ENCODE results near the gene SIPA1L3. TPM values are rescaled to one million over a fixed set of nuclear protein-coding genes. Genes with fewer than 3 reads are reported as not detected.

SIPA1L3 gene
- total and polyA plus RNA-seq, 2 experiments from 2014 or later = 15.7 to 54.1 TPM

DNA sequence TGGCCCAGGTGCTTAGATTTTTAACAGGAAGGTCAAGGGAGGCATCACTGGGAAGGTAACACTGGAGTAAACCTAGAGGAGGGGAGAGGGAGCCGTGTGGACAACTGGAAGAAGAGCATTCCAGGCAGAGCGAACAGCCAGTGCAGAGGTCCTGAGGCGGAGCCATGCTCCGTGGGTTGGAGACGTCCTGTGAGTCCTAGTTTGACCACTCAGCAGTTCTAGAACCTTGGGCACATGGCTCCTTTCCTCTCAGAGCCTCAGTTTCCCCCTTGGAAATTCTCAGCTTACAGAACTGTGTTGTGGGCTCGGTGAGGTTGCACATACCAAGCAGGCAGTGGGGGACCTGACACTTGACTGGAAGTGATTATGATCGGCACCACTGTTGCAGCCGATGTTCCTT, 186.1 kb downstream of the SIPA1L3 start:
- H3K4me3 ChIP-seq = no peak overlapping the region
- H3K27ac Mint-ChIP-seq = no peak overlapping the region
- H3K36me3 ChIP-seq (ENCODE audit: insufficient read depth) = peaks cover 4% of the 10 kb centered on the region; the same call in 1 of the 2 replicates
- peaks cover 12% of the 10 kb centered on the region for H3K36me3 Mint-ChIP-seq (ENCODE audit: low read depth)
- H4K20me1 ChIP-seq (replicated peaks; ENCODE audit: insufficient read depth) = no peaks in the 10 kb centered on the region; the same call in none of the 2 replicates
- ATAC-seq = no peak
- no peak overlapping the region for H3K4me2 ChIP-seq
- peaks cover 5% of the 10 kb centered on the region; the same call in 2 of the 3 replicates for H3K4me1 Mint-ChIP-seq
- H3K9me3 Mint-ChIP-seq = no peaks in the 10 kb centered on the region; the same call in 2 of the 3 replicates
- TF ChIP-seq, protein P1, sequence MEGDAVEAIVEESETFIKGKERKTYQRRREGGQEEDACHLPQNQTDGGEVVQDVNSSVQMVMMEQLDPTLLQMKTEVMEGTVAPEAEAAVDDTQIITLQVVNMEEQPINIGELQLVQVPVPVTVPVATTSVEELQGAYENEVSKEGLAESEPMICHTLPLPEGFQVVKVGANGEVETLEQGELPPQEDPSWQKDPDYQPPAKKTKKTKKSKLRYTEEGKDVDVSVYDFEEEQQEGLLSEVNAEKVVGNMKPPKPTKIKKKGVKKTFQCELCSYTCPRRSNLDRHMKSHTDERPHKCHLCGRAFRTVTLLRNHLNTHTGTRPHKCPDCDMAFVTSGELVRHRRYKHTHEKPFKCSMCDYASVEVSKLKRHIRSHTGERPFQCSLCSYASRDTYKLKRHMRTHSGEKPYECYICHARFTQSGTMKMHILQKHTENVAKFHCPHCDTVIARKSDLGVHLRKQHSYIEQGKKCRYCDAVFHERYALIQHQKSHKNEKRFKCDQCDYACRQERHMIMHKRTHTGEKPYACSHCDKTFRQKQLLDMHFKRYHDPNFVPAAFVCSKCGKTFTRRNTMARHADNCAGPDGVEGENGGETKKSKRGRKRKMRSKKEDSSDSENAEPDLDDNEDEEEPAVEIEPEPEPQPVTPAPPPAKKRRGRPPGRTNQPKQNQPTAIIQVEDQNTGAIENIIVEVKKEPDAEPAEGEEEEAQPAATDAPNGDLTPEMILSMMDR (conservative IDR thresholded peaks at IDR 0.05; ENCODE audit: low read depth in 2 of 2) = no peak
- TF ChIP-seq EZH2 (IDR thresholded peaks at IDR 0.05; ENCODE audit: low read depth, unreplicated experiment) = no peak
- no peak for TF ChIP-seq STAT1 (IDR thresholded peaks at IDR 0.05; ENCODE audit: unreplicated experiment)
- no peaks in the 10 kb centered on the region for H3K27me3 ChIP-seq (ENCODE audit: insufficient read depth)
- DNase-seq (ENCODE audit: low spot score) = no peak
- H3K4me1 ChIP-seq (ENCODE audit: insufficient read depth) = 0 out of 2 replicates have a peak, but pooled peaks cover 5% of the 10 kb centered on the region
- H3K9me2 ChIP-seq (ENCODE audit: insufficient read depth) = no peaks in the 10 kb centered on the region
- H3K79me2 ChIP-seq (replicated peaks; ENCODE audit: insufficient read depth) = no peaks in the 10 kb centered on the region
- H3K27me3 Mint-ChIP-seq (ENCODE audit: insufficient read depth, low read depth, poor library complexity) = peaks cover 5% of the 10 kb centered on the region
- H2AFZ ChIP-seq = no peak overlapping the region
- no peak overlapping the region for H3K4me3 Mint-ChIP-seq
- 0 out of 2 replicates have a peak, but pooled peaks cover 6% of the 10 kb centered on the region for H3F3A ChIP-seq (replicated peaks; ENCODE audit: low read depth)
- H3K27ac ChIP-seq (ENCODE audit: low read depth) = no peak overlapping the region

DNA sequence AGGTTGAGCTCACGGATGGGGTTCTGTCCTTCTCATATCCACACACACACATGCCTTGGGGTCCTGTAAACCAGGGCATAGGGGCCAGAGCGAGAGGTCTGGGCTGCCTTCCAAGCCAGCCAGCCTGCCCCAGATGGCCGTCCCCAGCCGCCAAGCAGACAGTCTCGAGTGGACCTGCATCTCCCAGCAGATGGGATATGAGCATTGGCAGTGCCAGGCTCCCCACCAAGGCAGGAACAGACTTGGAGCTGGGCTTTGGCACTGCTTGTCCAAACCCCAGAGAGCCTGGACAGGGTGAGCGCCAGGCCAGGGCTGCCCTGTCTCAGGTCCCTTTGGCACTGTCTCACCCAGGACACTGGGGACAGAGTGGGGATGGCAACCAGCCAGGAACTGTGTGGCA, 186.6 kb downstream of the SIPA1L3 start:
- no peaks in the 10 kb centered on the region; the same call in 2 of the 3 replicates for H3K9me3 Mint-ChIP-seq

More for the DNA sequence above, 186.6 kb downstream of the SIPA1L3 start:
- Mint-ChIP-seq H3K27ac (no peak overlapping the region), H3K4me3 (no peak overlapping the region), H3K36me3 (ENCODE audit: low read depth) (peaks cover 12% of the 10 kb centered on the region), H3K27me3 (ENCODE audit: insufficient read depth, low read depth, poor library complexity) (peaks cover 5% of the 10 kb centered on the region), H3K4me1 (peaks cover 5% of the 10 kb centered on the region; the same call in 2 of the 3 replicates)
- Histone ChIP-seq H3K4me2 (no peak overlapping the region), H2AFZ (no peak overlapping the region), H3K27me3 (ENCODE audit: insufficient read depth) (no peaks in the 10 kb centered on the region), H3K36me3 (ENCODE audit: insufficient read depth) (peaks cover 4% of the 10 kb centered on the region; the same call in 1 of the 2 replicates), H3K27ac (ENCODE audit: low read depth) (no peak overlapping the region), H4K20me1 (replicated peaks; ENCODE audit: insufficient read depth) (no peaks in the 10 kb centered on the region; the same call in none of the 2 replicates), H3K9me2 (ENCODE audit: insufficient read depth) (no peaks in the 10 kb centered on the region), H3K79me2 (replicated peaks; ENCODE audit: insufficient read depth) (no peaks in the 10 kb centered on the region), H3F3A (replicated peaks; ENCODE audit: low read depth) (0 out of 2 replicates have a peak, but pooled peaks cover 6% of the 10 kb centered on the region), H3K4me1 (ENCODE audit: insufficient read depth) (0 out of 2 replicates have a peak, but pooled peaks cover 5% of the 10 kb centered on the region), H3K4me3 (no peak overlapping the region)
- ATAC-seq (no peak), DNase-seq (ENCODE audit: low spot score) (no peak)
- TF ChIP-seq, protein P2, sequence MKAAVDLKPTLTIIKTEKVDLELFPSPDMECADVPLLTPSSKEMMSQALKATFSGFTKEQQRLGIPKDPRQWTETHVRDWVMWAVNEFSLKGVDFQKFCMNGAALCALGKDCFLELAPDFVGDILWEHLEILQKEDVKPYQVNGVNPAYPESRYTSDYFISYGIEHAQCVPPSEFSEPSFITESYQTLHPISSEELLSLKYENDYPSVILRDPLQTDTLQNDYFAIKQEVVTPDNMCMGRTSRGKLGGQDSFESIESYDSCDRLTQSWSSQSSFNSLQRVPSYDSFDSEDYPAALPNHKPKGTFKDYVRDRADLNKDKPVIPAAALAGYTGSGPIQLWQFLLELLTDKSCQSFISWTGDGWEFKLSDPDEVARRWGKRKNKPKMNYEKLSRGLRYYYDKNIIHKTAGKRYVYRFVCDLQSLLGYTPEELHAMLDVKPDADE (IDR thresholded peaks at IDR 0.05) = no peak
- no peak for TF ChIP-seq JUNB (IDR thresholded peaks at IDR 0.05; ENCODE audit: unreplicated experiment)
- TF ChIP-seq EZH2 (IDR thresholded peaks at IDR 0.05; ENCODE audit: low read depth, unreplicated experiment) = no peak

Data from GM23338 (cell line).